Measurements from ENCODE around the gene CD33. TPM values are rescaled to one million over a fixed set of nuclear protein-coding genes. Genes with fewer than 3 reads are reported as not detected.
"Not testable (repeated sequence)": the region's sequence is repeated elsewhere in the genome, so short reads cannot be mapped to it uniquely, and the experiment has no call there.

CD33 gene
- total RNA-seq, 1 experiment from 2014 or later = 2.2 TPM

GRCh38 chr19:51210191-51210784 lies 14.6 kb upstream of the CD33 start:
- H3K4me2 ChIP-seq (ENCODE audit: low read length) = no peak overlapping the region
- TF ChIP-seq EZH2phosphoT487 (IDR thresholded peaks at IDR 0.05; ENCODE audit: borderline replicate concordance, low read length) (no peak), CTCF (conservative IDR thresholded peaks at IDR 0.05; ENCODE audit: low read depth, low read length) (no peak), EZH2 (IDR thresholded peaks at IDR 0.05; ENCODE audit: low read length, unreplicated experiment) (no peak)
- no peak overlapping the region for H3K27ac ChIP-seq (ENCODE audit: low read length)
- H2AFZ ChIP-seq (ENCODE audit: low read length) = no peak overlapping the region
- no peaks in the 10 kb centered on the region for H3K9me3 ChIP-seq (ENCODE audit: low read length)
- no peaks in the 10 kb centered on the region for H3K79me2 ChIP-seq (ENCODE audit: low read length)
- H3K27me3 ChIP-seq (ENCODE audit: low read length) = peaks cover 20% of the 10 kb centered on the region
- no peak for DNase-seq
- H4K20me1 ChIP-seq (ENCODE audit: low read length) = no peaks in the 10 kb centered on the region
- intact Hi-C loops (cut with micrococcal nuclease) = no loop called here
- H3K9ac ChIP-seq (ENCODE audit: low read length) = no peak overlapping the region
- no peaks in the 10 kb centered on the region for H3F3A ChIP-seq (ENCODE audit: low read length, unreplicated experiment)
- ChIA-PET POLR2A (ENCODE audit: unreplicated experiment) (no interaction called here), CTCF (no interaction called here)
- ATAC-seq = no peak
- H3K36me3 ChIP-seq (ENCODE audit: low read depth, low read length) = no peaks in the 10 kb centered on the region
- no peaks in the 10 kb centered on the region for H3K9me2 ChIP-seq (replicated peaks; ENCODE audit: low read length)
- no peak overlapping the region for H3K4me3 ChIP-seq (ENCODE audit: low read length)
- no peaks in the 10 kb centered on the region for H3K4me1 ChIP-seq (ENCODE audit: insufficient read depth, low read length)
- BruUV-seq (replicated peaks) = no TSS peak

DNA sequence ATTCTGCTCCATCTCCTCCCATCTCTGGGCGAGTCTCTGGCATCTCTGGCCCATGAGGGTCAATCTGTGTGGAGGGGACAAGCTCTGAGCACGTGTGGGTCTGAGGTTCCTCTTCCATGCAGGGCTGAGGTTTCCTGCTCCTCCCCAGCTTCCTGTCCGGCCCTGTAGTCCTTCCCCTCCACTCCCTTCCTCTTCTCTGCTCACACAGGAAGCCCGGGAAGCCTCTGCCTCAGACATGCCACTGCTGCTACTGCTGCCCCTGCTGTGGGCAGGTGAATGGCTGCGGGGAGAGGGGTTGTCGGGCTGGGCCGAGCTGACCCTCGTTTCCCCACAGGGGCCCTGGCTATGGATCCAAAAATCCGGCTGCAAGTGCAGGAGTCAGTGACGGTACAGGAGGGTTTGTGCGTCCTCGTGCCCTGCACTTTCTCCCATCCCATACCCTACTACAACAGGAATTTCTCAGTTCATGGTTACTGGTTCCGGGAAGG lies 14.0 kb upstream of the CD33 start:
- H4K20me1 ChIP-seq (ENCODE audit: low read length); POLR2A ChIA-PET (ENCODE audit: unreplicated experiment); H3K4me2 ChIP-seq (ENCODE audit: low read length); H3K4me1 ChIP-seq (ENCODE audit: insufficient read depth, low read length); H3F3A ChIP-seq (ENCODE audit: low read length, unreplicated experiment); H3K4me3 ChIP-seq (ENCODE audit: low read length); H3K79me2 ChIP-seq (ENCODE audit: low read length); intact Hi-C loops (cut with micrococcal nuclease); CTCF ChIA-PET; H2AFZ ChIP-seq (ENCODE audit: low read length); ATAC-seq; H3K27ac ChIP-seq (ENCODE audit: low read length); BruUV-seq (replicated peaks); DNase-seq; H3K36me3 ChIP-seq (ENCODE audit: low read depth, low read length); H3K9me2 ChIP-seq (replicated peaks; ENCODE audit: low read length); H3K9ac ChIP-seq (ENCODE audit: low read length); H3K9me3 ChIP-seq (ENCODE audit: low read length): not testable (repeated sequence)
- H3K27me3 ChIP-seq (ENCODE audit: low read length) = peaks cover 14% of the 10 kb centered on the region

GRCh38 chr19:51211833-51212232 lies 13.0 kb upstream of the CD33 start:
- Histone ChIP-seq H2AFZ (ENCODE audit: low read length) (no peak overlapping the region), H3K4me1 (ENCODE audit: insufficient read depth, low read length) (no peaks in the 10 kb centered on the region), H3K79me2 (ENCODE audit: low read length) (no peaks in the 10 kb centered on the region), H3K4me3 (ENCODE audit: low read length) (no peak overlapping the region), H3K9ac (ENCODE audit: low read length) (no peak overlapping the region), H3K4me2 (ENCODE audit: low read length) (no peak overlapping the region), H3F3A (ENCODE audit: low read length, unreplicated experiment) (no peaks in the 10 kb centered on the region), H3K9me3 (ENCODE audit: low read length) (no peaks in the 10 kb centered on the region), H4K20me1 (ENCODE audit: low read length) (no peaks in the 10 kb centered on the region), H3K9me2 (replicated peaks; ENCODE audit: low read length) (no peaks in the 10 kb centered on the region), H3K27me3 (ENCODE audit: low read length) (peaks cover 10% of the 10 kb centered on the region; the same call in 1 of the 2 replicates), H3K36me3 (ENCODE audit: low read depth, low read length) (no peaks in the 10 kb centered on the region), H3K27ac (ENCODE audit: low read length) (no peak overlapping the region)
- ATAC-seq (no peak), DNase-seq (no peak)
- BruUV-seq (replicated peaks) = no TSS peak
- POLR2A ChIA-PET (ENCODE audit: unreplicated experiment) = no interaction called here
- CTCF ChIA-PET = no interaction called here
- TF ChIP-seq CTCF (conservative IDR thresholded peaks at IDR 0.05; ENCODE audit: low read depth, low read length) (no peak), EZH2phosphoT487 (IDR thresholded peaks at IDR 0.05; ENCODE audit: borderline replicate concordance, low read length) (no peak), EZH2 (IDR thresholded peaks at IDR 0.05; ENCODE audit: low read length, unreplicated experiment) (no peak)
- intact Hi-C loops (cut with micrococcal nuclease) = no loop called here

Data from PC-3 (cell line).